Activated T-cell treated with anti-CD3 and anti-CD28 coated beads, Interleukin-2, amount 50 U/mL, for 48 hours (primary cell): ENCODE measurements around the gene SH2D3A.
"Not testable (repeated sequence)": the region's sequence is repeated elsewhere in the genome, so short reads cannot be mapped to it uniquely, and the experiment has no call there.

Experiments used
- DNase-seq, 2 experiments: peaks; one replicate each; pipeline ENCODE4 v3.0.0-alpha.2; 2020

The SH2D3A gene

DNA sequence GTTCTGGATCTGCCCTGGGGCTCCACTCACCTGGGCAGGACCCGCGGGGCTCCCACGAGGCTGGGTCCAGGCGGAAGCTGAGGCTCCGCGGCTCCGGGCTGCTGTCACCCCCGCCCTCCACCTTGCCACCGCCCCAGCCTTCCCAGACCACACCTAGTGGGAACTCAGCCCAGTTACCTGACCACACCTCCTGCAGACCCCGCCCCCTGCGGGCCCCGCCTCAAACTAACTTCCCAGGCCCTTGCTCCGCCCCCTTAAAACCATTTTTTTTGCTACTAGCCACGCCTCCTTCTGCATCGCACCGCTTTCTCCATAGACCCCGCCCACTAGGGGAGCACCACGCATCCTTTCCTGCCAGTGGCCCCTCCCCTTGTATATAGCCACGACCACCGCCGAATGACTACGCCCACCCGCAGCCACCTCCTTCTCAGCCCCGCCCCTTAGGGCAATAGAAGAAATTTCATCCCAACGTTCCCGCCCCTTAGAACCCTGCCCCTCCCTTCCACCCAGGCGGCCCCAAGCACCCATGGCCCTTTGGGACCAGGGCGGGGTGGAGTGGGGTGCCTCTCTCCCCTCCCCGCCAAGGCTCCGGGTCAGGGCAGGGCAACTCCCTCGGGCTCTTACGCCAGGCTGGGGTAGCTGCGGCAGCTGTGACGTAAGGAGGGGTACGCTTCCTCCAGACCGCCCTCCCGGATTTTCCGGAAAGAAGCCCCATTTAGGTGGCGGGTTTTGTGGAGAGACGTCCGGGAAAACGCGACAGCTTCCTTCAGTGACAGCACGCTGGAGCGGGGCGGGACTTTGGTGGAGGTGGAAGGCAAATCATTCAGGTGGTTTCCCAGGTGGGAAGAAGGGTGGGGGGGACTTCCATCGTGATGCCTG lies at the start of gene SH2D3A:
SH2D3A (minus strand) TSS at position 79 of the 879 bp plus-strand sequence. CDS start 3,687 bp downstream, outside the sequence.
- peak; percentile 96 for DNase-seq

DNA sequence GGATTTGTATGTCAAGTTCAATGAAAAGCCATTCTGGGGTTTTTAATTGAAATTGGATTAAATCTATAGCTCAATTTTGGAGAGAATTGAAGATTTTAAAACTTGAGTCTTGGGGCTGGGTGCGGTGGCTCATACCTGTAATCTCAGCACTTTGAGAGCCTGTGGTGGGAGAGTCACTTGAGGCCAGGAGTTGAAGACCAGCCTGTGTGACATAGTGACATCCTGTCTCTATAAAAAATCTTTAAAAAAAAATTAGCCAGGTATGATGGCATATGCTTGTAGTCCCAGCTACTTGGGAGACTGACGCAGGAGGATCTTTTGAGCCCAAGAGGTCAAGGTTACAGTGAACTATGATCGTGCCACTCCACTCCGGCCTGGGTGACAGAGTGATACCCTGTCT lies 46.4 kb upstream of the SH2D3A start:
- DNase-seq = no peak

DNA sequence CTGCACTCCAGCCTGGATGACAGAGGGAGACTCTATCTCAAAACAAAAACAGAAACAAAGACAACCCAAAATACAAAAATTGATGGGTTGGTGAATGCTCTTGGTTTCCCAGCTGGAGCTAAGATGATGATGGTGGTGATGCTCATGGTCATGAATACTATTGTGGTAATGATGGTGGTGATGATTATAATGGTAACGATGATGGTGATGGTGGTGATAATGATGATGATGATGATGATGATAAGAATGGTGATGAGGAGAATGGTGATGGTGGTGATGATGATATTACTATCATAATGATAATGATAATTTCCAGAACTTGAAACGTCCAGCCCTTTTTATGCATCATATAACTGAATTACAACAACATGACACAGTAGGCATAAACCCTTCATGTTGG lies 45.4 kb upstream of the SH2D3A start:
- no peak for DNase-seq

DNA sequence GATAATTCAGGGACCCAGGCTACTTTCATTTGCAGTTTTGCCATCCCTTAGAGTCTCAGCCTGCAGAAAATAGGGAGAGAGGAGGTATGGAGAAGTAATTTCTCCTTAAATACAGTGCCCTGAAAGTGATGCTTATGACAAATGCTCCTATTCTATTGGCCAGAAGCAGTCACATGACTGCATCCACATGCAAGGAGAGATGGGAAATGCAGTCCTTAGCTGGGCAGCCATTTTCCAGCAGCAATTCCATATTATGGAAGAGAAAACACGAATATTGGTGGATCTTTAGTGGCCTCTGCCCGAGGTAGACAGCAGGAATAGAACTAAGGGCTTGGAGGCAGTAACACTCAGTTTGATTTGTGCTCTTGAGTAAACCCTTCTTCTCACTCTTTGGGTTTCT lies 44.7 kb upstream of the SH2D3A start:
- DNase-seq = no peak

DNA sequence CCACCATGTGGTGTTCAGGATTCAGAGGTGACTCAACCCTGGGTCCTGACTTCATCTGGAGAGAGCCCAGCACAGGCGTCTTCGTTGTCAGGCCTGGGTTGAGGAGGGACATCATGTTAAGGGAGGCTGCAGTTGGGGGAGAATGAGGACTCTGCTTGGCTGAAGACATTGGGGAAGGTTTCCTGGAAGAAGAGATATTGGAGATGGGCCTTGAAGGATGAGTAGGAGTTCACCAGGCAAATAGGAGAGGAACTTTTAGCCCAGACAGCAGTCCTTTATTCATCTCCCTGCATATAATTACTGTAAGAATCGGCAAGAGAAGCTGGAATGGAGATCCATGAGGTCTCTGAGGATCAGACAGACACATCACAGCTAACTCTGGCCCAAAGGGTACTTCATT lies 44.1 kb upstream of the SH2D3A start:
- no peak for DNase-seq

DNA sequence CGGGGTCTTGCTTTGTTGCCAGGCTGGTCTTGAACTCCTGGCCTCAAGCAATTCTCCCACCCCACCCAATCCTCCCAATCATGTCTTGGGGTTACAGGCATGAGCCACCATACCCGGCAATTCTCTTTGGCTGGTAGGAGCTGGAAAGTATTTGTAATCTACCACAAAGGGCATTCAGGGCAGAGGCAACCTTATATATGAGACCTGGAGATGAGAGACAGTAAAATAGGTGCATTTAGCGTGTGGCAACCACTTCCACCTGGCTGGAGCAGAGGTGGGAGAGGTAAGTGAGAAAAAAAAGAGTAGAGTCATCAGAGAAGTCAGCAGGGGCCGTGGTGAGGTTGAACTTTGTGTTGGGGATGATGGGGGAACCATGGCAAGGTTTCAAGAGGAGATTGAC lies 42.0 kb upstream of the SH2D3A start:
- DNase-seq = no peak

DNA sequence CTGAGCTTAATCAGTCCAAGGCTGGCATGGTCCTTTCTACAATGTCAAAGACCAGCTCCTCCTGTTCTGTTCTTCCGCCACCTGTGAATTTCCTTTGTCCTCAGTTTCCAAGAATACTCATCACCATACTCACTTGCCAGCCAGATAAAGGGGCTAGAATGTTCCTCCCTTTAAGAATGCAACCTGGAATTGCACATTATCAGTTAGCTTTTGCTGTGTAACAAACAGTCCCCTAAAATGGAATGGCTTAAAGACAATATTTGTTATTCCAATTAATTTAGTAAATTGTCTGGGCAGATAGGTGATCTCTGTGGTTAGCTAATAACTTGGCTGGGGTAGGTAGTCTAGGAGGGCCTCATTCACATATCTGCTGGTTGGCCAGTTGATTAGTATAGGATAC lies 41.3 kb upstream of the SH2D3A start:
- DNase-seq = no peak

DNA sequence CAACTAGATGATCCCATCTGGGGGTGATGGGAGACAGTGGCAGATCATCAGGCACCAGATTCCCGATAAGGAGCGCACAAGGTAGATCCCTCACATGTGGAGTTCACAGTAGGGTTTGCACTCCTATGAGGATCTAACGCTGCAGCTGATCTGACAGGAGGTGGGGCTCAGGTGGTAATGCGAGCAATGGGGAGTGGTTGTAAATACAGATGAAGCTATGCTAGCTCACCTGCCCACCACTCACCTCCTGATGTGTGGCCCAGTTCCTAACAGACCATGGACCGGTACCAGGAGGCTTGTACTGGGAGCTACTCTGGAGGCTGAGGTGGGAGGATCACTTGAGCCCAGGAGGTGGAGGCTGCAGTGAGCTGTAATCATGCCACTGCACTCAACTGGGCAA lies 40.1 kb upstream of the SH2D3A start:
- no peak for DNase-seq

DNA sequence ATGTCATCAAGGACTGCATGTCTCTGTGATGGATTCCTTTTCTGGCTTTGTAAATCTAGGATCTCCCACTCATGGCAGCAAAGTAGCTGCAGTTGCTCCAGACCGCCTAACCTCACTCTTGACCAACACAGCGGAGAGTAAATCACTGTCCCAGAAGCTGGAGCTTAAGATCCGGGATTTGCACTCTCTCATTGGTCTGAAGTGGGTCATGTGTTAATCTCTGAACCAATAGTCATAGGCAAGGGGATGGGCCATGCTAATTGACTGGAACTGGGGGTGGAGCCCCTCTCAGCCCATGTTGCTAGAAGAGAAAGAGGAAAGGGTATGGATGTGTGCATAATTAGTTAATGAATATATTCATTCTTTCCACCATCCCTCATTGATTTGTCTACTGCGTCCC lies 39.3 kb upstream of the SH2D3A start:
- DNase-seq = no peak

DNA sequence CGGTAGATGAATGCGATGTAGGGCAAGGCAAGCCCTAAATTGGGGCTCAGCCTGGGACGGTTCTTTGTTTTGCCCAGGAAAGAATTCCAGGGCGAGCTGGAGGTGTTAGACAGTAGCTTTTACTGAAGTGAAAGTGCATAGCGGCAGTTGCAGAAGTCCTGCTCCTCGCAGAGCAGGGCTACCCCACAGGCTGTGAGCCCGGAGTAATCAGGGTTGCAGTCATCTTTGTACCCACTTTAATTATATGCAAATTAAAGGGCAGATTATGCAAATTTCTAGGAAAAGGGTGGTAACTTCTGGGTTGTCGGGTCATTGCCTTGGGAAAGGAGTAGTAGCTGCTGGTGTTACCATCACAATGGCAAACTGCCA lies 35.8 kb upstream of the SH2D3A start:
- DNase-seq = no peak

DNA sequence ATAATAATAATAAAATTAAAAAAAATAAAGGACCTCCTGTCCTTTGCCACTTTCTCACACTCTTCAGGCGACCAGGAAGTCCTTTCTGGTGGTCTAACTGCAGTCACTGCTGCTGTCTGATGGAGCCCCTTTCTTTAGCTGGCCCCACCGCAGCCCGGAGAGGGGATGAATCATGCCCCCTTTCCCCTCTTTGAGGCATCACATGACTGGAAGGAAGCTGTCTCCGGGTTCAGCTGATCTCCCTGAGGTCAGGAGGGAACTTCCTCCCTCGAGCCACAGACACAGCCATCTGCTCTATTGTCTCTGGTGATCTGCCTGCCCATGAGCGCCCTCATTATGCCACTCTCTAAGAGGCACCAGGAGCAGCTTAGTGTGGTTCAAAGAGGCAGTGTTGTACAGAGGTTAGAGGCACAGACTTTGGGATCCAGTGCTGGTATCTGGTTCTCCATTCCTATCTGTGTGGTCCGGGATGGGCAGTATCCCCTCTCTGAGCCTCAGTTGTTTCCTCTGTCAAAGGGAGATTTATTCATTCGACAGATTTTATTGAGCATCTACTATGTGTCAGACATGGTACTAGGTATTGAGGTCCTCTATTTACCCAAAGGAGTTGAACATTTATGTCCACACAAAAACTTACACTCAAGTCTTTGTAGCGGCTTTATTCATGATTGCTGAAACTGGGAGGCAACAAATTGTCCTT lies 35.3 kb upstream of the SH2D3A start:
- DNase-seq = peak; percentile 83 to 86

DNA sequence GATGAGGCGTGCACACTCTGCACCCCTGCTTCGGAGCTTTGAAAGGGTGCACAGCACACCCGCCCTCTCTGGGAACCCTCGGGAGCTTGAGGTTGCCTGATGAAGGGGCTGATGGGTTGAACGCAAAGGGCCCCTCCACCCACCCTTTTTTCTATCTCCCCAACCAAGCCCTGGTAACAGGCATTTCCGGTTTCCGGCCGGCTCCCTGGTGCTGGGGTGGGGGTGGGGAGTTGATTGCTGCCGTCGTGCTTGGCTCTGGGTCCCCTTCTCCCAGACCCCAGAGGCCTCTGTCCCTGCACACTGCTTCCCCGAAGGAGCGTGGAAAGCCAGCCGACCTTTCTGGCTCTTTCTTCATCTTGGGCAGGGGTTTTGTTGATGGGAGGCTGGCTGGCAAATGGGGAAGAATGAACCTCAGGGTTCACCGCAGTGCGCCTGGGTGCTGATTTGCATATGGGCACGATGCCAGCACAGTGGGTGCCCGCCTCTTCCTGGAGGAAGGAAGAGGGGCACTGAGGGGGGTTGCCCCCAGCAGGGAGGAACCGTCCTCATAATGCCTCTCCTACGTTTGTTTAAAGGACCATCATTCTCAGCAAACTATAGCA lies 34.4 kb upstream of the SH2D3A start:
- peak; percentile 88 to 89 for DNase-seq

DNA sequence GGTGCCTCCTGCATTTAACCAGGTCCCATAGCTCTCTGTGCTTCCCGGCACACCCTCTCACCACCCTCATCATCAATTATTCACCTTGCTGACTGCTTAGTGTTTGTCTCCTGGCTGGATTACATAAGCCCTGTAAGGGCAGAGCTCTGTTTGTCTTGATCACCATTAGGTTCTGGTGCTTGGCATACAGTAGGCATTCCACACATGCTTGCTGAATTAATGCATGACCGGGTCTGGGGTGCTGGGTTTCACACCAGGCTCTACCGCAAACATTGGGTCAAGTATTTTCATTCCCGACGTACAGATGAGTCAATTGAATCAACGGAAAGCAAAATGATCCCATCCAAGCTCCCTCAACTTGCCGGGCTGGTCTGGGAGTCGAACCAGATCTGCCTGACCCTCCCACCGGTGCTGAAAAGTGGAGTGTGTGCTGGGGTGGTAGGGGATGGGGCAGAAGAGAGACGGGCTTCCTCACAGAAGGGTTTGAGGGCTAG lies 33.8 kb upstream of the SH2D3A start:
- DNase-seq = peak; percentile 36 to 48

DNA sequence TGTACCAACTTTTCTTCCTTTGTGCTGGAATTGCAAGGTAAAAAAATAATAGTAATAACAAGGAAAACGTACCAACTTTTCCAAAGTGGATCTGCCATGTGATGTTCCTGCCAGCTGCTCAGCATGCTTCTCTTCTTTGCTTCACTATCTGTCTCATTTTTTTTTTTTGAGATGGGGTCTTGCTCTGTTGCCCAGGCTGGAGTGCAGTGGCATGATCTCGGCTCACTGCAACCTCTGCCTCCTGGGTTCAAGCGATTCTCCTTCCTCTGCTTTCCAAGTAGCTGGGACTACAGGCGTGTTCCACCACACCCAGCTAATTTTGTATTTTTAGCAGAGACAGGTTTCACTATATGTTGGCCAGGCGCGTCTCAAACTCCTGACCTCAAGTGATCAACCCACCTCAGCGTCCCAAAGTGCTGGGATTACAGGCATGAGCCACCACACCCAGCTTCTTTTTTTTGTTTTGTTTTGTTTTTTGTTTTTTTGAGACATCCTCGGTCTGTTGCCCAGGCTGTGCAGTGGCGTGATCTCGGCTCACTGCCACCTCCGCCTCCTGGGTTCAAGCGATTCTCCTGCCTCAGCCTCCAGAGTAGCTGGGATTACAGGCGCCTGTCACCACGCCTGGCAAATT lies 33.0 kb upstream of the SH2D3A start:
- DNase-seq = not testable (repeated sequence)

DNA sequence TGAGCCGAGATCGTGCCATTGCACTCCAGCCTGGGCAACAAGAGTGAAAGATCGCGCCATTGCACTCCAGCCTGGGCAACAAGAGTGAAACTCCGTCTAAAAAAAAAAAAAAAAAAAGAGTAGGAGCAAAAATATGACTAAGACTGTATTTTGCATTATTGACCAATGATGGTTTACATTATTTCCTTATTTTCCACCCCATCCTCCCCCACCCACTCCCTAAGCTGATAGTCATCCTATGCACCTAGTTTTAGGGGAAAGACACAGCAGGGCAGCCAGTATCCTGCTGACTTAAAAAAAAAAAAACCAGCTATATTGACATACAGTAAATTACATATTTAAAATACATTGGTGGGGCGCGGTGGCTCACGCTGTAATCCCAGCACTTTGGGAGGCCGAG lies 30.4 kb upstream of the SH2D3A start:
- no peak for DNase-seq

DNA sequence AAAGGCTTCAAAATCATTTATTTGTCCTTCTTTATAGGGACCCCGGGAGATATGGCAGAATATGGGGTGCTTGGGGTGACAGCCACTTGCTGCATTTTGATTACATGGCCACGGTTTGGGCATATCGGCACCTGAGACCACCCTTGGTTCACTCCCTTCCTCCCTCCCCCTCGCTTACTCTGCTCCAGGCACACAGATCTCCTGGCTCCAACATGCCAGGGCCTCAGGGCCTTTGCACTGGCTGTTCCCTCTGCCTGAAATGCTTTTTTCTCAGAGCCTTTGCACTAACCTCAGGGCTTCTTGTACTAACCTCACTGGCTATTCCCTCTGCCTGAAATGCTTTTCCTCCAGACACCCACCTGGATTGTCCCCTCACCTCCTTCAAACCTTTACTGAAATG lies 29.0 kb upstream of the SH2D3A start:
- no peak for DNase-seq

DNA sequence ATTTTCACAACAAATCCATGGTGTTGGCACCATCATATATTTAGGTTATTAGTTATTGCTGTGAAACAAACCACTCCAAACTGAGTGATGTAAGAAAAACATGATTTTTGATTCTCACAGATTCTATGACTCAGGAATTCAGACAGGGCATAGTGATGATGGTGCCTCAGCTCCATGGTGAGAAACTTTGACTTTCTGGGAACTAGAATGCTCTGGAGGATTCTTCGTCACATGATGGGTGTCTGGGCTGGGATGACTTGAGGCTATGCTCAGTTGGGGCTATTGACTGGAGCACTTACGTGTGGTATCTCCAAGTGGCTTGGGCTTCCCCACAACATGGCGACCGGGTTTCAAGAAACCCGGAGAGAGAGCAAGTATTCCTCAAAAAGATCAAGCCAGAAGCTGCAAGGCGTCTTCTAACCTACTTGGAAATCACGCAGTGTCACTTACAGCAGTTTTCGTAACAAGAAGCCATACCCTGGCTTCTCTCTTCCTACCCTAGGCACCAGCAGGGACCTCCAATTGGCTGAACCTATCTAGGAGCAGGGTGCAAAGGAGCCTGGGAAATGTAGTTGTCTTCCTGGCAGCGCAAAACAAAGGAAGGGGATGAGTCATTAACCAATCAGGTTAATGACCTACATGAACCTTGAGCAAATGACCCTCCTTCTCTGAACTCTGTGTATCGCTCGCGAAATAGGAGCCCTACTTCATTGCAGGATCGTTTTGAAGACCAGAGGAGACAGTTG lies 27.6 kb upstream of the SH2D3A start:
- DNase-seq = no peak

DNA sequence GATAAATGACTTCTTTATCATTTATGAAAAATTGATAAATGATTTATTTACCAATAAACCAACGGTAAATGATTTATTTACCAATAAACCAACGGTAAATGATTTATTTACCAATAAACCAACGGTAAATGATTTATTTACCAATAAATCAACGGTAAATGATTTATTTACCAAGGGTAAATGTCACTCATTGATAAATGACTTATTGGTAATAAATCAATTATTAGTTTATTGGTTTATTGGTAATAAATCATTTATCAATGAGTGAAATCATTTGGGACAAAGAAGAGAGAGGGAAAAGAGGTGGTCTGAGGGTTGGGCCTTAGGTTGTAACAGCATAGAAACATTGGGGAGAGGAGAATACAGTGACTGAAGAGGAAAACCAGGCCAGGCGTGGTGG lies 26.7 kb upstream of the SH2D3A start:
- DNase-seq = no peak

DNA sequence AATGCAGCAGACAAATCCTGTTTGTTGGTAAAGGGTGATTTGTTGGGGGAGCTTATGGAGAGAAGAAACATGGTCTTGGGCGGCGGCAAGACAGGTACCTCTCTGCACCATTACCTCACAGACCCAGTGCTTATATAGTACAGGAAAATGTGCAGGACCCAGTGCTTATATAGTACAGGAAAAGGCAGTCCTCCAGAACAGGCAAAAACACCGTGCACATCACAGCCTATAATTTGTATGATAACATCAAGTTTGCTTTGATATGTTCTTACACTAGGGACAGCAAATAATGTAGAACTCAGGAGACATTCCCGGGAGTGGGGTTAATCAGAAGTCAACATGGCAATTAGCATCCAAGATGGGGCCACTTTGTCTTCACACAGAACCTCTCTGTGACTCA lies 26.2 kb upstream of the SH2D3A start:
- DNase-seq = no peak

DNA sequence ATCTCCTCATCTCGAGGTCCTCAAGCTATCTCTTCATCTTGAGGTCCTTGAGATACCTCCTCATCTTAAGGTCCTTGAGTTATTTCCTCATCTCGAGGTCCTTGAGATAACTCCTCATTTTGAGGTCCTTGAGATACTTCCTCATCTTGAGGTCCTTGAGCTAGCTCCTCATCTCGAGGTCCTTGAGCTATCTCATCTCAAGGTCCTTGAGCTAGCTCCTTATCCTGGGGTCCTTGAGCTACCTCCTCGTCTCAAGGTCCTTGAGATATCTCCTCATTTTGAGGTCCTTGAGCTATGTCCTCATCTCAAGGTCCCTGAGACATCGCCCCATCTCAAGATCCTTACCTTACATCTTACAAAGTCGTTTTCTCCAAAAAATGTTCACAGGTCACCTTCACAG lies 24.0 kb upstream of the SH2D3A start:
- no peak for DNase-seq

DNA sequence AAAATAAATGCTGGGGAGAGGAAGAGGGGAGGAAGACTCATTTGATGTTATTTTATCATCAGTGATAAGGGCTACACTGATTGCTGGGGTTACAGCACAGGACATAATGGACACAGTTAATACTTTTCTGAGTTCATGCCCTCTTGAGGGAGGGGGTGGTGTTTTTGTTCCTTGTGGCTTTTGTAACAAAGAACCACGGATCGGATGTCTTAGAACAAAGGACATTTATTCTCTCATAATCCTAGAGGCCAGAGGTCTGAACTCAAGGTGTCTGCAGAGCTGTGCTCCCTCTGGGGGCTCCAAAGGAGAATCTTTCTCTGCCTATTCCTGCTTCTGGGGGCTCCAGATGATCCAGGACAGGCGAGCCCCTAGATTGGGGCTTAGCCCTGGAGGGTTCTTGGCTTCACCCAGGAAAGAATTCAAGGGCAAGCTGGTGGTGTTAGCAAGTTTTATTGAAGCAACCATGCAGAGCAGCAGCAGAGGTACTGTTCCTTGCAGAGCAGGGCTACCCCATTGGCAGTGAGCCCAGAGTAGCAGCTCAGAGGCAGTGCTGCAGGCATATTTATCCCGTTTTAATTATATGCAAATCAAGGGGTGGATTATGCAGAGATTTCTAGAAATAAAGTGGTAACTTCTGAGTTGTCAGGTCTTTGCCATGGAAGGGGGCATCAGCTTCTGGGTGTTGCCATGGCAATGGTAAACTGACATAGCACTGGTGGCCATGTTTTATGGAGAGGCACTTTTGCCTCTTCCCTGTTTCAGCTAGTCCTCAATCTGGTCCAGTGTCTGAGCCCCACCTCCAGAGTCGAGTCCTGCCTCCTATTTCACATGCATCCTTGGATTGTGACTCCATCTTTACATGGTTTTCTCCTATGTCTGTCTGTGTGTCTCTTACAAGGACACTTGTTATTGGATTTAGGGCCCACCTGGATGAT lies 23.2 kb upstream of the SH2D3A start:
- DNase-seq = no peak
